Stimulated activated CD8-positive, alpha-beta memory T cell treated with anti-CD3 and anti-CD28 coated beads, Interleukin-15, amount 100 ng/mL, for 1 hour (primary cell): ENCODE data around the gene SLC35A4.
"Not testable (repeated sequence)": the region's sequence is repeated elsewhere in the genome, so short reads cannot be mapped to it uniquely, and the experiment has no call there.

ENCODE experiments used
- DNase-seq: peaks from one replicate; pipeline ENCODE4 v3.0.0-alpha.2; 2020; ENCODE audit warnings: low read depth

The SLC35A4 gene

GRCh38 chr5:140558542-140558941 is 6.1 kb upstream of the SLC35A4 start:
- DNase-seq = no peak

- DNase-seq = no peak
Measured at GRCh38 chr5:140560227-140560626, 4.4 kb upstream of the SLC35A4 start.

DNA sequence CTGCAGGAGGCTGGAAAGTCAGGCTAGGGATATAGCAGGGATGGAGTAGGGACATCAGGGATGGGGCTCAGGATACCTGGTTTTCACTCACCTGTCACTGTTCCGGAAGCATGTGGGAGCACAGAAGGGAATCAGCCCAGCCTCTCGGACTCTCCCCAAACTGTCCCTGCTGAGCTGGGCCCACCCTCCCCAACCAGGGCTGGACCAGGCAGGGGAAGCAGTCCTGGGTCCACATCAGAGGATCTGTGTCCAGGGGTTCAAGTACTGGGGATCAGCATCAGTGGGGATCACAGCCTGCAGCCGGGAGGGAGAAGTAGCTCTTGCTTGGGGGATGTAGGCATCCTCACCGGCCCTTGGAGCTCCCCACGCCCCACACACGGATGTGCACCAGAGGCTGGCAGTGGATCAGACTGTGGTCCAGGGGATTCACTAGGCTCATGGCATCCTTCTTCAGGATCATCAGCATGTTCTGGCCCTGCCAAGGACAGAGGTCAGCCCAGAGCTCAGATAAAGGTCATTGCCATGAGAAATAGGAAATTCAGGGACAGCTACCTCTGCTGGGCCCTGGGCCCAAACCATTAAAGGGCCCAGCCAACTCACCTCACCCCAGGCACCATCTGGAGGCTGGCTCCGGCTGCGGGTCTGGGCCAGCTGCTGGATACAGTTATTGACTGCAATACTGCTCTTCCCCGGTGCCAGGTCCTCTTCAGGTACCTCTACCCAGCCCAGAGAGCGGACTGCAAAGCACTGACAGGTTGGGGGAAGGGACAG is 2.7 kb upstream of the SLC35A4 start:
- DNase-seq = no peak

DNA sequence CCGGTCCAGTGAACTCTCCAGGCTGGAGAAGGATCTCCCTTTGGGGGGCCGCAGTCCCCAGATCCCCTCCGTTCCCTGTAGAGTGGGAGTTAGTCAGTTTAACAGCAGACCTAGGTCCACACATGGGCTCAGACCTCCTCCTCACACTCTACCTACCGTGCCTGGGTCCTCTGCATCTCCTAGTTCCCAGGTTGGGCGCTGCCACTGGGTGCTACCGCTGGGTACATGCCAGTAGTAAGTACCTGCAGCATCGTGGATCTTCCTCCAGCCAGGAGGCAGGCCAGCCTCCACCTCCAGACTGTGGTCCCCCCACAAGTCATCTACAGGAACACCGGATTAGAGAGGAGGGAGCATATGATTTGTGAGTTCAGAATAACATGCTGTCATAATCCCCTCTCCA is 1.0 kb upstream of the SLC35A4 start:
- DNase-seq = no peak

- DNase-seq = no peak
Measured at GRCh38 chr5:140565024-140565779, 574 bp downstream of the SLC35A4 start.

- DNase-seq = no peak
Measured at GRCh38 chr5:140565780-140566095, 1.1 kb downstream of the SLC35A4 start.

- DNase-seq = no peak
Measured at GRCh38 chr5:140566665-140567064, 2.0 kb downstream of the SLC35A4 start.

- DNase-seq = no peak
Measured at GRCh38 chr5:140567136-140567818, 2.6 kb downstream of the SLC35A4 start.

DNA sequence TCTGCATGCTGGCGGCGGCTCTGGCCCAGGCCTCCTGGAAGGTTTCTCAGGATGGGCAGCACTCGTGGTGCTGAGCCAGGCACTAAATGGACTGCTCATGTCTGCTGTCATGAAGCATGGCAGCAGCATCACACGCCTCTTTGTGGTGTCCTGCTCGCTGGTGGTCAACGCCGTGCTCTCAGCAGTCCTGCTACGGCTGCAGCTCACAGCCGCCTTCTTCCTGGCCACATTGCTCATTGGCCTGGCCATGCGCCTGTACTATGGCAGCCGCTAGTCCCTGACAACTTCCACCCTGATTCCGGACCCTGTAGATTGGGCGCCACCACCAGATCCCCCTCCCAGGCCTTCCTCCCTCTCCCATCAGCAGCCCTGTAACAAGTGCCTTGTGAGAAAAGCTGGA is 3.2 kb downstream of the SLC35A4 start:
- DNase-seq = no peak

DNA sequence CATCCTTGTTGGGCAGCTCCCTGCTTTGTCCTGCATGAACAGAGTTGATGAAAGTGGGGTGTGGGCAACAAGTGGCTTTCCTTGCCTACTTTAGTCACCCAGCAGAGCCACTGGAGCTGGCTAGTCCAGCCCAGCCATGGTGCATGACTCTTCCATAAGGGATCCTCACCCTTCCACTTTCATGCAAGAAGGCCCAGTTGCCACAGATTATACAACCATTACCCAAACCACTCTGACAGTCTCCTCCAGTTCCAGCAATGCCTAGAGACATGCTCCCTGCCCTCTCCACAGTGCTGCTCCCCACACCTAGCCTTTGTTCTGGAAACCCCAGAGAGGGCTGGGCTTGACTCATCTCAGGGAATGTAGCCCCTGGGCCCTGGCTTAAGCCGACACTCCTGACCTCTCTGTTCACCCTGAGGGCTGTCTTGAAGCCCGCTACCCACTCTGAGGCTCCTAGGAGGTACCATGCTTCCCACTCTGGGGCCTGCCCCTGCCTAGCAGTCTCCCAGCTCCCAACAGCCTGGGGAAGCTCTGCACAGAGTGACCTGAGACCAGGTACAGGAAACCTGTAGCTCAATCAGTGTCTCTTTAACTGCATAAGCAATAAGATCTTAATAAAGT is 3.9 kb downstream of the SLC35A4 start:
- no peak for DNase-seq

DNA sequence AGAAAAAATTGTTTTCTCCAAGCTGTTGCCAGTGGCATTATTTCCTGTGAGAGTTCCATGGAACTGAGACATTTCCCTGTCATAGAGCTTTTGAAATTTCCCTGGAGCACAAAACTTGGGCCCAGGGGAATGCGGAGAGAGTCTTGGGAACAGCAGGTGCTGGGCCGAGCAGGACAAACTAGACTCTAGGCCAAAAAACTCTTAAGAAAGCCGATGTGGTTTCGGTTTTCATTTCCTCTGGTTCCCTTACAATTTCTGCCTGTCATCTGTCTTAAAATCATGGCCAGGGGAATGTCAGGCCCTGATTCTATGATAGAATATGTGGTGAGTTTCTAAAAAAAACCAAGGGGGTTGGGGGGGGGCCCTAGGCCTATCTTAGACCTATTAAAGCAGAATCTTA is 4.6 kb downstream of the SLC35A4 start:
- DNase-seq = no peak

DNA sequence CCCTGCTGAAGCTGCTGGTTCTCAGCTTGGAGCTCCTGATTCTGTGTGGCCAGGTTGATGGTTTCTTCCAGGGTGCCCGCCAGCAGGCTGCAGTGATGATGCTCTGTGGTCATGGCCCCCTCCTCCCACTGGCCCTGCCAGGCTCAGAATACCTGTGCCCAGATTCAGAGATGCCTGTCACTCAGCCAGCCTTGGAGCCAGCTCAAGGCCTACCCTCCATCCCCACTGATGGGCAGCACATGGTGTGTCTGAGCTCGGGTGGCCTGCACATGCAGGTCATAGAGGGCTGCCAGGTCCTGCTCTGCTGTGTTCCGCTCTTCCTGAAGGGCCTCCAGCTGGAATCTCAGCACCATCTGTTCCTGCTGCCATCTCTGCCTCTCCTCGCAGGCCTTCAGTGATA is 5.4 kb downstream of the SLC35A4 start:
- no peak for DNase-seq

GRCh38 chr5:140570488-140570887 is 5.9 kb downstream of the SLC35A4 start:
- DNase-seq = no peak

DNA sequence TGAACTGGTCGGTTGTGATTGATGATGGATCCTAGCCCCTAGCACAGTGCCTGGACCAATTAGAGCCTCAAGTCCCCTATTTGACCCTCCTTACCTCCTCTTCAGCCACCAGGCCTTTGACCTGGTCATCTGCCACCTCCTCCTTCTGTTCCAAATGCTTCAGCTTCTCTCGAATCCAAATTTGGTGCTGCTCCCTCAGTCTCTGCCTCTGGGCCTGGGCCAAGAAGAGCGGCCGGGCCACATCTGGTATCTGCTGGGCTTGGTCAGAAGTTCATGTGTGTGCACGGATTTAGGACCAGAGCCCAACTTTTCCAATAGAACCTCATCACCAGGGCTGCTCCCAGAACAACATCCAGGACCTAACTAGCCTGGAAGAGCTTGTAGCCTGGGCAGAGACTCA is 6.5 kb downstream of the SLC35A4 start:
- no peak for DNase-seq

GRCh38 chr5:140573683-140574082 is 9.1 kb downstream of the SLC35A4 start:
- DNase-seq = no peak

GRCh38 chr5:140574165-140574564 is 9.5 kb downstream of the SLC35A4 start:
- no peak for DNase-seq

DNA sequence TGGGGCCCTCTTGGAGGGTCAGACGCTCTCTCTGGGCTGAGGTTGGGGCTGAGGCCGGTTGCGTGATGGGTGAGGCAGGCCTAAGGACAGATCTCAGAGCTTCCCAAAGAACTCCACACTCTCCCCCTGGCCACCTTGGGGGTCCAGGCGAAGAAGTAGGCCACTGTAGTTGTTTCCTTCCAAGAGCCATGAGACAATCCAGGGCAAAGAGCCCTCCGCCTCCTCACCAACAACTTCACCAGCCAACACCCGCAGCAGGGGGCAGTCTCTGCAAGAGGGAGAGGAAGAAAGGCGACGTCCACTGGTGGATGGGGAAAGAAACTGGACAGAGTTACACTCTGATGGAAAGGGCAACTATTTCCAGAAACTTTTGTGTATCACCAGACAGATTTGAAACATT is 10.7 kb downstream of the SLC35A4 start:
- DNase-seq = no peak

DNA sequence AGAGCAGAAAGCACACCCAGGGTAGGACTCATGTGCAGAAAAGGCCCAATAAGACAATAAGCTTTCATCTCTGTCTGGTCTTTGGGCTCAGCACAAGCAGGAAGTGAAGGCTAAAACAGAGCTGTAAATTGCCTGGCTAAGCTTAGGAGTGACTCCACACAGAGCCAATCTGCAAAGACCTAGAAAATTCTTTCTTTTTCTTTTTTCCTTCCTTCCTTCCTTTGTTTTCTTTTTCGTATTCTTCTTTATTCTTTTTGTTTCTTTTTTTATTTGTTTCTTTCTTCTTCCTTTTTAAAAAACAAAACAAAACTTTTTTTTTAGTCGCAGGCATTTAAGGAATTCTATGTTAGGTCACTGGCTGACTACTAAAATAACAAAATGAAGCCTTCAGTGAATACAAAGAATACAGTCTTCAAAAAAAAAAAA is 12.2 kb downstream of the SLC35A4 start:
- no peak for DNase-seq

DNA sequence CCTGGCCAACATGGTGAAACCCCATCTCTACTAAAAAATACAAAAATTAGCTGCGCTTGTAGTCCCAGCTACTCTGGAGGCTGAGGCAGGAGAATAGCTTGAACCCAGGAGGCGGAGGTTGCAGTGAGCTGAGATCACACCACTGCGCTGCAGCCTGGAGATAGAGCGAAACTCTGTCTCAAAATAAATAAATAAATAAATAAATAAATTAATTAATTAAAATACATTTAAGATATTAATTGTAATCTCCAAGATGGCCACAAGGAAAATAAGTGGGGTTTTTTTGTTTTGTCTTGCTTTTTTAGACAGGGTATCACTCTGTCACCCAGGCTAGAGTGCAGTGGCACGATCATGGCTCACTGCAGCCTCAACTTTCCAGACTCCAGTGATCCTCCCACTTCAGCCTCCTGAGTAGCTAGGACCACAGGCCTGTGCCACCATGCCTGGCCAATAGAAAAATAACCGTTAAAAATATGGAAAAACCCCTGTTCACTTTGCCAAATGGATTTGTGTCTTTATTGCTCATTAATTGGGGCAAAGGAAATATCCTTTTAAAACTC is 14.6 kb downstream of the SLC35A4 start:
- not testable (repeated sequence) for DNase-seq

DNA sequence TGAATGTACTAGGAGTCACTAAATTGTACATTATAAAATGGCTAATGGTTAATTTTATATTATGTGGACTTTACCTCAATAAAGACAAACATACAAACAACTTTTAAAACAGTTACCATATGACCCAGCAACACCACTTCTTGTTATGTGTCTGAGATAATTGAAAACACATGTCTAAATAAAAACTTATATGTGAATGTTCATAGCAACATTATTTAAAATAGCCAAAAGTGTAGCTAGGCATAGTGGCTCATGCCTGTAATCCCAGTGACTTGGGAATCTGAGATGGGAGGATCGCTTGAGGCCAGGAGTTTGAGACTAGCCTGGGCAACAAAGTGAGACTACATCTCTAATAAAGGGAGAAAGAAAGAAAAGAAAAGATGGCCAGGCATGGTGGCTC is 22.9 kb downstream of the SLC35A4 start:
- no peak for DNase-seq

- DNase-seq = no peak
Measured at GRCh38 chr5:140588311-140589070, 23.9 kb downstream of the SLC35A4 start.

GRCh38 chr5:140590861-140591260 is 26.2 kb downstream of the SLC35A4 start:
- no peak for DNase-seq
